Measurements from ENCODE around the gene CDH4. TPM values are rescaled to one million over a fixed set of nuclear protein-coding genes. Genes with fewer than 3 reads are reported as not detected.

The CDH4 gene
- total RNA-seq, 2 donors from 2014 or later: 0.05 to 2.2 TPM

GRCh38 chr20:61778495-61778863 lies 526.4 kb downstream of the CDH4 start:
- H3K27ac ChIP-seq: no peak overlapping the region
- 80% methylated on average over 8 of the region's 8 CpGs for WGBS
- H3K4me1 ChIP-seq (replicated peaks): no peaks in the 10 kb centered on the region
- DNase-seq (ENCODE audit: low spot score): no peak
- no peaks in the 10 kb centered on the region for H3K36me3 ChIP-seq
- intact Hi-C loops (cut with DNase I): no loop called here
- H3K4me3 ChIP-seq: no peak overlapping the region
- no peak for TF ChIP-seq POLR2AphosphoS5 (IDR thresholded peaks at IDR 0.05)
- no peak for TF ChIP-seq POLR2A (IDR thresholded peaks at IDR 0.05)
- TF ChIP-seq, protein P1, sequence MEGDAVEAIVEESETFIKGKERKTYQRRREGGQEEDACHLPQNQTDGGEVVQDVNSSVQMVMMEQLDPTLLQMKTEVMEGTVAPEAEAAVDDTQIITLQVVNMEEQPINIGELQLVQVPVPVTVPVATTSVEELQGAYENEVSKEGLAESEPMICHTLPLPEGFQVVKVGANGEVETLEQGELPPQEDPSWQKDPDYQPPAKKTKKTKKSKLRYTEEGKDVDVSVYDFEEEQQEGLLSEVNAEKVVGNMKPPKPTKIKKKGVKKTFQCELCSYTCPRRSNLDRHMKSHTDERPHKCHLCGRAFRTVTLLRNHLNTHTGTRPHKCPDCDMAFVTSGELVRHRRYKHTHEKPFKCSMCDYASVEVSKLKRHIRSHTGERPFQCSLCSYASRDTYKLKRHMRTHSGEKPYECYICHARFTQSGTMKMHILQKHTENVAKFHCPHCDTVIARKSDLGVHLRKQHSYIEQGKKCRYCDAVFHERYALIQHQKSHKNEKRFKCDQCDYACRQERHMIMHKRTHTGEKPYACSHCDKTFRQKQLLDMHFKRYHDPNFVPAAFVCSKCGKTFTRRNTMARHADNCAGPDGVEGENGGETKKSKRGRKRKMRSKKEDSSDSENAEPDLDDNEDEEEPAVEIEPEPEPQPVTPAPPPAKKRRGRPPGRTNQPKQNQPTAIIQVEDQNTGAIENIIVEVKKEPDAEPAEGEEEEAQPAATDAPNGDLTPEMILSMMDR (IDR thresholded peaks at IDR 0.05): no peak
- H3K27me3 ChIP-seq (replicated peaks; ENCODE audit: insufficient read depth): no peaks in the 10 kb centered on the region
- no peaks in the 10 kb centered on the region for H3K9me3 ChIP-seq

DNA sequence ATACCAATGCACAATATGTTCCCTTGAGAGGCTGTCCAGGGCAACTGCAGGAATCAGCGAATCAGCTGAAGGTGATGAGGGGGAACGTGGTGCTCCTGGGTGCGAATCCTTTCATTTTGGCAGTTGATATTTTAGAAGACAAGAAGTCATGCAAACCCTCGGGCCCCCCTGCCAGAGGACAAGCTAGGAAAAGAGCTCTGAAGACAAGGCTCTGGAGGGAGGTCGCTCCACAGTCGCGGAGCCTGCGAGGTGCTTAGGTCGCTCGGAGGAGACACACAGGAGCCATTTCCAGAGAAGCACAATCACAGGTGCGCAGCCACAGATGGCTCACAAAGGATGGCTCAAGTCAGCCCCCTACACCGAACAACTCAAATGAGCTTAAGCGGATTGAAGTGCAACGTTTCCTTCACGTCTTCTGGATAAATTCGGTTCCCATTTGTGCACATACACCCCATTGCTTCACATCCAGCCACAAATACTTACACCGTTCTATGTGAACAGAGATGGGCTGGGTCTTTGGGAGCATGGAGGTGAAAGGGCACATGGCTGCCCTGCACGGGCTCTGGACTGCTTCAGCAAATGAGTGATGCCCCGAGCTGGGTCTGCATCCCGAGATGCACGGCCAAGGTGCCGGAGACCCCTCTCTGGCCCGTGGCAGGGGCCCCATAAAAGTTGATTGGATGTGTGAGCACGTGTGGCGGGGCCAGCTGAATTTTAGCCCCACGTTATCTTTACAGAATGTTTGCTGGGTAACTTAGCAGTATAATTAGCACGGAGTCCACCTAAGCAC lies 527.3 kb downstream of the CDH4 start:
- Histone ChIP-seq H3K36me3 (no peaks in the 10 kb centered on the region), H3K27me3 (replicated peaks; ENCODE audit: insufficient read depth) (no peaks in the 10 kb centered on the region), H3K4me1 (replicated peaks) (no peaks in the 10 kb centered on the region), H3K4me3 (no peak overlapping the region), H3K27ac (no peak overlapping the region), H3K9me3 (no peaks in the 10 kb centered on the region)
- TF ChIP-seq POLR2AphosphoS5 (IDR thresholded peaks at IDR 0.05): no peak
- TF ChIP-seq, protein P1 (IDR thresholded peaks at IDR 0.05): no peak
- TF ChIP-seq POLR2A (IDR thresholded peaks at IDR 0.05): no peak
- 85% methylated on average over 27 of the region's 27 CpGs for WGBS
- intact Hi-C loops (cut with DNase I): no loop called here
- DNase-seq (ENCODE audit: low spot score): no peak

GRCh38 chr20:61780066-61780465 lies 528.0 kb downstream of the CDH4 start:
- intact Hi-C loops (cut with DNase I): no loop called here
- Histone ChIP-seq H3K9me3 (no peaks in the 10 kb centered on the region), H3K36me3 (no peaks in the 10 kb centered on the region), H3K27ac (no peak overlapping the region), H3K4me1 (replicated peaks) (no peaks in the 10 kb centered on the region), H3K27me3 (replicated peaks; ENCODE audit: insufficient read depth) (no peaks in the 10 kb centered on the region), H3K4me3 (no peak overlapping the region)
- 80% methylated on average over 7 of the region's 7 CpGs for WGBS
- no peak for DNase-seq (ENCODE audit: low spot score)
- no peak for TF ChIP-seq POLR2AphosphoS5 (IDR thresholded peaks at IDR 0.05)

GRCh38 chr20:61784801-61785566 lies 532.9 kb downstream of the CDH4 start:
- no peak for DNase-seq (ENCODE audit: low spot score)
- TF ChIP-seq POLR2AphosphoS5 (IDR thresholded peaks at IDR 0.05) (no peak), POLR2A (IDR thresholded peaks at IDR 0.05) (no peak)
- TF ChIP-seq, protein P1 (IDR thresholded peaks at IDR 0.05): no peak
- Histone ChIP-seq H3K9me3 (no peaks in the 10 kb centered on the region), H3K36me3 (no peaks in the 10 kb centered on the region), H3K27me3 (replicated peaks; ENCODE audit: insufficient read depth) (no peaks in the 10 kb centered on the region), H3K4me3 (no peak overlapping the region), H3K27ac (no peak overlapping the region), H3K4me1 (replicated peaks) (peaks cover 4% of the 10 kb centered on the region)
- 82% methylated on average over 18 of the region's 18 CpGs for WGBS
- intact Hi-C loops (cut with DNase I): no loop called here

DNA sequence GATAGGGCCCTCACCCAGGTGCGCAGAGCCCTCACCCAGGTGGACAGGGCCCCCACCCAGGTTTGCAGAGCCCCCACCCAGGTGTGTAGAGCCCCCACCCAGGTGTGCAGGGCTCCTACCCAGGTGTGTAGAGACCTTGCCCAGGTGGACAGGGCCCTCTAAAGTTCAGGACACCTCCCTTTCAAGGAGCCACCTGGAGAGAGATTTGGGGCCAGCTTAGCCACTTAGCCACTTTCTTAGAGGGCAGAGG lies 533.4 kb downstream of the CDH4 start:
- no peaks in the 10 kb centered on the region for H3K36me3 ChIP-seq
- no peaks in the 10 kb centered on the region for H3K9me3 ChIP-seq
- H3K27ac ChIP-seq: no peak overlapping the region
- H3K4me3 ChIP-seq: no peak overlapping the region
- TF ChIP-seq POLR2A (IDR thresholded peaks at IDR 0.05) (no peak), POLR2AphosphoS5 (IDR thresholded peaks at IDR 0.05) (no peak)
- TF ChIP-seq, protein P1 (IDR thresholded peaks at IDR 0.05): no peak
- WGBS: 100% methylated on average over 1 of the region's 1 CpG
- intact Hi-C loops (cut with DNase I): no loop called here
- no peaks in the 10 kb centered on the region for H3K27me3 ChIP-seq (replicated peaks; ENCODE audit: insufficient read depth)
- H3K4me1 ChIP-seq (replicated peaks): peaks cover 4% of the 10 kb centered on the region
- no peak for DNase-seq (ENCODE audit: low spot score)

Measured in prostate gland (tissue), 2 donors.